Measurements from ENCODE around the gene C14orf93. TPM values are rescaled to one million over a fixed set of nuclear protein-coding genes. Genes with fewer than 3 reads are reported as not detected.
A peak's percentile ranks its signal among the peaks of the same experiment; 100 is the strongest.

Gene C14orf93
- total RNA-seq, 1 experiment from 2014 or later: 8.2 TPM

DNA sequence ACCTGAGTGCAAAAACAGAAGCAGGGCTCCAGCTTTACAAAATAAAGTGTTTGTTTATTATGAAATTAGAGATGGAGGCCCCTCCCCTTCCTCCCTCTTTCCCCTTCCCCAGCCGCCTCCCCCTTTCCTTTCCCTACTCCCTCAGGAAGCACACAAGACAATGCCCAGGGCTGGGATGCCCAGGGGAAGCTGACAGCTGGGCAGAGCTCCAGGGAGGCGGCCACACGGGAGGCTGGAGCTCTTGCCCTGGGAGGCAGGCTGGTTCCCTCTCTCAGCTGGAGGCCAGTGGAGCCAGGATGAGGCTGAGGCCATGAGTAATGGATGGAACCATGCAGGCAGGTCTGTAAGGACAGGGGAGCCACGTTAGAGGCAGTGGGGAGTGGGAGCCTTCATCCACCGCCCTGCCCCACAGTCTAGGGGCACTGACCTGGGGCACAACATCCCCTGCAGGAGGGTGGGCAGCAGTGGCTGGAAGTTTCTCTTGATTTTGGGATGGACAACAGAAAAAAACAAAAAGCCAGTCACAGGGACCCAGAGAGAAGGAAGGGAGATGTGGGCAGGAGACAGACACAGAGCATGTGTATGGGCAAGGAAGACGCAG lies 37.2 kb upstream of the C14orf93 start:
- Histone ChIP-seq H2BK12ac (ENCODE audit: insufficient read length, low read depth, low read length) (no peak overlapping the region), H2BK20ac (ENCODE audit: low read depth, low read length, poor library complexity, severe bottlenecking) (no peak overlapping the region), H3K9ac (ENCODE audit: extremely low read depth, insufficient read length, low read length) (no peak overlapping the region), H3K27ac (ENCODE audit: insufficient read length, low read depth, low read length) (no peak overlapping the region), H4K20me1 (ENCODE audit: control insufficient read depth, insufficient read depth, insufficient read length) (no peaks in the 10 kb centered on the region), H3T11ph (ENCODE audit: low read length) (no peak overlapping the region), H4K91ac (ENCODE audit: insufficient read length, low read depth, low read length) (no peak overlapping the region), H2BK15ac (ENCODE audit: low read depth, low read length) (no peak overlapping the region), H4K5ac (ENCODE audit: insufficient read length, low read depth, low read length) (no peak overlapping the region), H3K4me2 (ENCODE audit: insufficient read depth, insufficient read length, low read length) (no peak overlapping the region), H2AFZ (ENCODE audit: low read length) (no peak overlapping the region), H3K18ac (ENCODE audit: insufficient read length, low read depth, low read length) (no peak overlapping the region), H3K4ac (ENCODE audit: low read depth, low read length) (no peak overlapping the region), H3K23ac (ENCODE audit: insufficient read length, low read depth, low read length) (no peak overlapping the region), H3K14ac (ENCODE audit: insufficient read depth, low read length) (no peak overlapping the region), H3K56ac (ENCODE audit: insufficient read length, low read depth, low read length) (no peak overlapping the region), H2AK5ac (ENCODE audit: insufficient read length, low read length) (no peak overlapping the region), H3K4me1 (ENCODE audit: insufficient read depth, low read length) (no peaks in the 10 kb centered on the region), H4K8ac (replicated peaks; ENCODE audit: insufficient read length, low read depth, low read length) (no peak overlapping the region), H3K79me2 (ENCODE audit: insufficient read depth, low read length) (no peaks in the 10 kb centered on the region), H3K23me2 (ENCODE audit: insufficient read length, low read depth, low read length, poor library complexity, severe bottlenecking) (no peaks in the 10 kb centered on the region), H3K9me3 (ENCODE audit: control insufficient read depth, low read depth, low read length) (no peaks in the 10 kb centered on the region), H3K79me1 (ENCODE audit: insufficient read depth, low read depth, low read length, poor library complexity, severe bottlenecking) (no peaks in the 10 kb centered on the region), H2BK120ac (ENCODE audit: low read depth, low read length, poor library complexity, severe bottlenecking) (no peak overlapping the region), H2BK5ac (ENCODE audit: insufficient read length, low read length) (no peak overlapping the region), H3K27me3 (ENCODE audit: insufficient read depth, low read length) (no peaks in the 10 kb centered on the region)
- H3K27me3 Mint-ChIP-seq (ENCODE audit: low read depth): peaks cover 1% of the 10 kb centered on the region; the same call in 1 of the 2 replicates
- H3K36me3 Mint-ChIP-seq (ENCODE audit: insufficient read depth in 1 of 3, low read depth in 3 of 3): peaks cover 7 to 17% (median 16%) of the 10 kb centered on the region in 3 experiments
- TF ChIP-seq, protein P1, sequence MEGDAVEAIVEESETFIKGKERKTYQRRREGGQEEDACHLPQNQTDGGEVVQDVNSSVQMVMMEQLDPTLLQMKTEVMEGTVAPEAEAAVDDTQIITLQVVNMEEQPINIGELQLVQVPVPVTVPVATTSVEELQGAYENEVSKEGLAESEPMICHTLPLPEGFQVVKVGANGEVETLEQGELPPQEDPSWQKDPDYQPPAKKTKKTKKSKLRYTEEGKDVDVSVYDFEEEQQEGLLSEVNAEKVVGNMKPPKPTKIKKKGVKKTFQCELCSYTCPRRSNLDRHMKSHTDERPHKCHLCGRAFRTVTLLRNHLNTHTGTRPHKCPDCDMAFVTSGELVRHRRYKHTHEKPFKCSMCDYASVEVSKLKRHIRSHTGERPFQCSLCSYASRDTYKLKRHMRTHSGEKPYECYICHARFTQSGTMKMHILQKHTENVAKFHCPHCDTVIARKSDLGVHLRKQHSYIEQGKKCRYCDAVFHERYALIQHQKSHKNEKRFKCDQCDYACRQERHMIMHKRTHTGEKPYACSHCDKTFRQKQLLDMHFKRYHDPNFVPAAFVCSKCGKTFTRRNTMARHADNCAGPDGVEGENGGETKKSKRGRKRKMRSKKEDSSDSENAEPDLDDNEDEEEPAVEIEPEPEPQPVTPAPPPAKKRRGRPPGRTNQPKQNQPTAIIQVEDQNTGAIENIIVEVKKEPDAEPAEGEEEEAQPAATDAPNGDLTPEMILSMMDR (conservative IDR thresholded peaks at IDR 0.05): no peak
- peak overlapping the region in 1 of 3 experiments; percentile 36; a peak in 3 of 7 replicates for H3K27ac Mint-ChIP-seq
- no peak overlapping the region for H3K4me3 Mint-ChIP-seq
- WGBS (ENCODE audit: extremely low coverage, insufficient read length, low lambda C conversion rate): no CpG with 5 or more reads among the region's 6 CpGs
- H3K9me3 Mint-ChIP-seq: no peaks in the 10 kb centered on the region
- peaks cover 6 to 15% of the 10 kb centered on the region in 2 experiments for H3K4me1 Mint-ChIP-seq
- DNase-seq: no peak

All from H9 (cell line).